ENCODE results near the gene SGCD.

SGCD gene

DNA sequence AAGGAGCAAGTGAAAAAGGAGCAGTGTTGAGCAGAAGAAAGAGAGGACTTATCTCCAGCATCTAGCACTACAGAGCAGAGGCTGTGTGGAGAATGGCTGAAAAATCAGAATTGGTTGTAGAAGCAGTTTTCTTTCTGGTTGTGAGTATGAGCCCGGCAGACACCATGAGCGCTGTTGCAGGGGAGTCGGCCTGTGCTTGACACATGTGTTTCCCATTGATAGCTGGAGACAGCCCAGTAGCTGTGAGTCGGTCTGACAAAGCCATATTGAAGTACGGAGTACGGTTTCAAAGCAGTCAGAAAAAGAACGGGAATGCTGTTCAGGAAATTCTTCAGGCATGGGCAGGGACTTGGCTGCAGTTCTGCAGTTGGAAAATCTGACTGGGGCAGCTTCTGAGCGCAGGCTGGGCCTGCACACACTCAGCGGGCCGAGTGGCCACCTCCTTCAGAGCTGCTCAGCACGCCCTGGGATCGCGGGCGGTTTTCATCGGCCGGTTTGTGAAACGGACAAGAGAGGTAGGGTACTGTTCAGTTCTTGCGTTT is at the start of gene SGCD:
Gene SGCD, plus strand, starts transcription at position 447 of the 542 bp plus-strand sequence.
- Histone ChIP-seq H3K9me3 (ENCODE audit: control insufficient read depth, insufficient read depth, low read length) (no peaks in the 10 kb centered on the region), H3K9ac (ENCODE audit: low read depth, low read length) (no peak within 1 kb of the TSS), H3K36me3 (ENCODE audit: insufficient read depth, low read length) (no peaks in the 10 kb centered on the region), H3K4me1 (ENCODE audit: insufficient read depth, low read length) (peaks cover 5% of the 10 kb centered on the region; the same call in 1 of the 2 replicates)

DNA sequence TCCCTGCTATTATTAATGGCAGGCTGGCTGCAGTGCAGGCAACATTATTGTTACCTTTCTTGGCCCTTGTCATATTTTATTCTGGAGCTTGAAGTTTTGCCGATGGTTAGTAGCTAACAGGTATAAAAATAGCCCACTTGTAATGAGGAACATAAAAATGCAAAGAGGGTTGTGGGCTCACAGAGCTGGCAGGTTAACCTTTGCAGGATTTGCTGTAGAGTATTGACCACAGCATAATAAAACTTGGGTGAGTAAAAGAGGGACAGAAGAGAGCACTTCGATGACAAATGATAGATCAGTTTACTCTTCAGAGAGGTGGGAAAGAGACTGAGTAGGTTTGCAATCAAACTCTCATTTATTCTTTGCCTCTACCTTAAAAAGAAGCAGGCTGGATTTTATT is 49.7 kb upstream of the SGCD start:
- H3K4me1 ChIP-seq (ENCODE audit: insufficient read depth, low read length): peaks cover 7% of the 10 kb centered on the region
- no peak overlapping the region for H3K9ac ChIP-seq (ENCODE audit: low read depth, low read length)
- no peaks in the 10 kb centered on the region for H3K9me3 ChIP-seq (ENCODE audit: control insufficient read depth, insufficient read depth, low read length)
- no peaks in the 10 kb centered on the region for H3K36me3 ChIP-seq (ENCODE audit: insufficient read depth, low read length)

DNA sequence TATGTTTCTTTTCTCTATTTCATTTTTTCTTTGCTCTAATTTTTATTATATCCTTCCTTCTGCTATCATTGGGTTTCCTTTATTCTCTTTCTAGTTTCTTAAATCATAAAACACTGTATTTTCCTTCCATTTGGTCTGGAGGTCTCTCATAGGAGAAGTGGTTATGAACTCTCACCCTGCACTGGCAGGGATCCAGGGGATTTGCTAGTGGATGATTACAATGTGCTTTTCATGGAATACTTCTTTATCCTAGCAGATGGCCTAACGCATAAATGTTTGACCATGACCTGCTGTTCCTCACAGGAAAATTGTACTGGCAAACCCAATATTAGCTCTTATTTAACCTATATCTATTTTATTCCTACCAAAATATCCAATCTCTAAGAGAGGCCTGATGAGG is 31.5 kb upstream of the SGCD start:
- Histone ChIP-seq H3K4me1 (ENCODE audit: insufficient read depth, low read length) (no peaks in the 10 kb centered on the region), H3K9ac (ENCODE audit: low read depth, low read length) (no peak overlapping the region)

DNA sequence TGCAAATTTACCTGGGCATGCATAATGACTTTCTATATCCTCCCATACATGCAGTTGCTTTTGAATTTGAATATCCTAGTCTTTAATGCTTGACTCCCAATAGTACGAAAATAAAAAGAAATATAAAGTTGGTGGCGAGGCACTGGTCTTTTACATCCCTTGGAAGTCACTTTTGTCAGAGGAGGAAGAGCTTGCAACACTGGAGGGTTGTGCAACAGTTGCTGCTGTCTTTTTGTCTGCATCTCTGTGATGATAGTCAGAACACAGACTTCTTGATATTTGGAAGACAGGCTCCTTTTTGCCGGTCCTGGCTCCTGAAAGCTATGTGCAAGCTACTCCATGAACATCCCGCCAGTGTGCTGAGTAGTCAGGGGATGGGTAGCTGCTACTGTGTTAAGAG is 16.8 kb upstream of the SGCD start:
- Histone ChIP-seq H3K4me1 (ENCODE audit: insufficient read depth, low read length) (no peaks in the 10 kb centered on the region), H3K9ac (ENCODE audit: low read depth, low read length) (no peak overlapping the region), H3K36me3 (ENCODE audit: insufficient read depth, low read length) (no peaks in the 10 kb centered on the region), H3K9me3 (ENCODE audit: control insufficient read depth, insufficient read depth, low read length) (no peaks in the 10 kb centered on the region)

More for the DNA sequence above, 31.5 kb upstream of the SGCD start:
- Histone ChIP-seq H3K36me3 (ENCODE audit: insufficient read depth, low read length) (no peaks in the 10 kb centered on the region), H3K9me3 (ENCODE audit: control insufficient read depth, insufficient read depth, low read length) (no peaks in the 10 kb centered on the region)

DNA sequence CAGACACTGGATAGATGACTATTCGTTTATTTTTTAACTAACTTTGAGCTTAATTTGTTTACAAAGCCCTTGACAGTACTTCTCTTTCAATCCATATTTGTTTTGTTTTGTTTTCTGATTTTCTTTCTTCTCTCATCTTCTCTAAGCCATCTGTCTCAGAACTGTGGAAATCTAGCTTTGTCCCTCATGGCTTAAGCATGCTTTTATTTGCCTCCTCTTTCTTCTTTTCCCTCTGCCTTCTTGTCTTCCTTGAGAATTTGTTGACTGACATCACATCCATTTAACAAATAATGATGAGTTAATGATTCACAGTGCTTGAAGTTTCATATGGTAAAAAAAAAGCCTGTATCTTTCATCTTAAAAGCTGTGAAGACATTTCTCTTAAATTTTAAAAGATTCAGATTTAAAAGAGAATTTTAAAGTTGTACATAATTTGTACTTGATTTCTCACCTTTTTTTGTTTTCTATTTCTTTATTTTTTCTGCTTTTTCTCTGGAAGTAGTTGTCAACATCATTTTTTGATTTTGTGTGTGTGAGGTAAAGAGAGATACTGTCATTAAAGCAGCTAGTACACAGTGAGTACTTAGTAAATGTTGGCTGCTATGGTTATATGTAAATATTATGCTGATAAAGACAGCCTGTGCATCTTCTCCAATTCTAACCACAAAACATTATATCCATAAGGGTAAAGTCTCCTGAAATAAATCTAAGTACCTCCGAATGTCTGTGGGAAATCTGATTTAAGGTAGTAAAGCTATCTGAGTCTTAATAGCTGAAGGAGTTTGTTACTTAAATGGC is 13.9 kb upstream of the SGCD start:
- Histone ChIP-seq H3K9me3 (ENCODE audit: control insufficient read depth, insufficient read depth, low read length) (no peaks in the 10 kb centered on the region), H3K4me1 (ENCODE audit: insufficient read depth, low read length) (no peaks in the 10 kb centered on the region), H3K9ac (ENCODE audit: low read depth, low read length) (no peak overlapping the region), H3K36me3 (ENCODE audit: insufficient read depth, low read length) (no peaks in the 10 kb centered on the region)

DNA sequence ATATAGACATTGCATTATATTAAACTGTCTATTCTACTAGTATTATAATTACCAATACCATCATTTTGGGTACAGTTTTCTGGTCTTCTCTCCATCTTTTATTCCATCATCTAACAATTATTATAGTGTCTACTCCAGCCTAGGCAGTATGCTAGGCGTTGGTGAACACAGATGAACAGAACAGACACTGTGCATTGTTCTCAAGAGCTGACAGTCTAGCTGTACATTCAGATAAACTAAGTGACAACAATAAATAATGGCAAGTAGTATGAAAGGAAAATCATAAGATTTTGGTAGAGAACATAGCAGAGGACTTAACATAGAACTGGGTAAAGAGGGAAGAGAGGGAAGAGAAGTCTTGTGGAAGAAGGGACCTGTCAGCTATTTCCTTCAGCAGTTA is 12.5 kb upstream of the SGCD start:
- Histone ChIP-seq H3K9ac (ENCODE audit: low read depth, low read length) (no peak overlapping the region), H3K9me3 (ENCODE audit: control insufficient read depth, insufficient read depth, low read length) (no peaks in the 10 kb centered on the region), H3K4me1 (ENCODE audit: insufficient read depth, low read length) (no peaks in the 10 kb centered on the region), H3K36me3 (ENCODE audit: insufficient read depth, low read length) (no peaks in the 10 kb centered on the region)

DNA sequence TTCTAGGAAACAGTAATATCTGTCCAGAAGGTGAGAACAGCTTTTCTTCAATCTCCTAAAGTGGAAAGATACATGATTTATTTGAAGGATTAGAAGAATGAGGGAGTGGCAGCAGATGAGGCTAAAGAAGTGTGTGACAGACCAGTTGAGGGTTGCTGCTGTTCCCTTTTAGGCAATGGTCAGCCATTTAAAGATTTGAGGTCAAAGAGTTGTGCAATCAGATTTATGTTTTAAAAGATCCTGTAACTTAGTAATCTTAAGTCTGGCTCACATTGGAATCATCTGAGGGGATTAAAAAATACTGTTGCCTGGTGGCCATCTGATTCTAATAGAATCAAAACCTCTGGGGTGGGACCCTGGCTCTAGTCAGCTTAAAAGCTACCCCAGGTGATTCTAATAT is 4.3 kb upstream of the SGCD start:
- Histone ChIP-seq H3K36me3 (ENCODE audit: insufficient read depth, low read length) (no peaks in the 10 kb centered on the region), H3K9ac (ENCODE audit: low read depth, low read length) (no peak overlapping the region), H3K9me3 (ENCODE audit: control insufficient read depth, insufficient read depth, low read length) (no peaks in the 10 kb centered on the region), H3K4me1 (ENCODE audit: insufficient read depth, low read length) (no peaks in the 10 kb centered on the region)

DNA sequence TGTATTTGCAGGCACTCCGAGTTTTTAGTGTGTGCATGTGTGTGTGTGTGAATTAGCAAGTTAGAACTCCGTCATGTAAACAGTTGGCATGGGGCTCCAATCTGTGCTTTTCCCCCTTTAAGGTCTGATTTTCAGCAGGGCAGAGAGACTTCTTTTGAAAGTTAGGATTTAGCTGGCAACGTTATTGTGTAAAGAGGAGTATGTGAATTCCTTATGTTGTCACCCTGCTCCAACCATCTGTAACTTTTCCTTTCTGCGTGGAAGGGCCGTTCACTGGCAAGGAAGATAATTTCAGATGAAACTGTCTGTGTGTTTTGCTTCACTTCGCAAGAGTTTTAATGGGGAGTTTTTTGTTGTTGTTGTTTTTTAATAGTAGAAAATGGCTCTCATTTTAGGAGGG is 332 bp downstream of the SGCD start:
- no peak overlapping the region for H3K9ac ChIP-seq (ENCODE audit: low read depth, low read length)
- no peaks in the 10 kb centered on the region for H3K9me3 ChIP-seq (ENCODE audit: control insufficient read depth, insufficient read depth, low read length)
- peaks cover 5% of the 10 kb centered on the region; the same call in 1 of the 2 replicates for H3K4me1 ChIP-seq (ENCODE audit: insufficient read depth, low read length)
- H3K36me3 ChIP-seq (ENCODE audit: insufficient read depth, low read length): no peaks in the 10 kb centered on the region

DNA sequence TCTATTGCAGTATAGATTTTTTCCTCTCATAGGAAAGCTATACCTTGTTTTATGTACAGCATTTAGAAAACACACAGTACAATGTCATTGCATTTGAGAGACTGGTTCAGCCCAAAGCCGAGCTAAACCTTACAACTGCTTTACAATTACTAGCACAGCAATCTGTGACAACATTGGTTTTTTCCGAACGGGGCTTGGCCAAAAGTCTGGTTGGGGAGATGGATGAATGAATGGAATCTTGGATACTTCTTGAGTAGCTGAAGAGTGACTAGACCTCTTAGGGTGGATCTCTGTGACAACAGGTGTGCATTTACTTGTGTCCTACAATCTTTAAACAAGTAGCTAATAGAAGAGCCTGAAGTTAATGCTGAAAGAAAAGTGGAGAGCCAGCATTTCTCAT is 1.2 kb downstream of the SGCD start:
- Histone ChIP-seq H3K36me3 (ENCODE audit: insufficient read depth, low read length) (no peaks in the 10 kb centered on the region), H3K9me3 (ENCODE audit: control insufficient read depth, insufficient read depth, low read length) (no peaks in the 10 kb centered on the region), H3K4me1 (ENCODE audit: insufficient read depth, low read length) (peaks cover 5% of the 10 kb centered on the region; the same call in 1 of the 2 replicates), H3K9ac (ENCODE audit: low read depth, low read length) (no peak overlapping the region)

DNA sequence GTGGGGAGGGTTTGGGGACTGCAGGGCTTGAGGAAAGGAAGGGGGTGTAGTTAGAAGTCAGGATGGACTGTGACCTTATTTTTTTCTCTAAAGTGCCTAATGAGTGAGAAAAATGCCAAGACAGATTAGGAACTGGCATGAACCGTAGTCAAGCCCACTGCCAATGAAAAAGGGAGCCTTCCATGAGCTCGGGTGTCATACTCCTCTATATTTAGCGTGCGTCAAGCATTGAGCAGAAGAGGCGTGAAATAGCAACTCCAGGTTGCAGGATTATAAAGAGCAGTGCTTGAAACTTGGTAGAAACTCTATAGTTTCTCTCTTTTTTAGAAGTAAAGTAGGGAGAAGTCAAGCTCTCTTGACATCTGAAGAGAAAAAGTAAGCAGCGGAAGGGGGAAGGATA is 1.8 kb downstream of the SGCD start:
- Histone ChIP-seq H3K4me1 (ENCODE audit: insufficient read depth, low read length) (peaks cover 5% of the 10 kb centered on the region; the same call in 1 of the 2 replicates), H3K9me3 (ENCODE audit: control insufficient read depth, insufficient read depth, low read length) (no peaks in the 10 kb centered on the region), H3K9ac (ENCODE audit: low read depth, low read length) (no peak overlapping the region), H3K36me3 (ENCODE audit: insufficient read depth, low read length) (no peaks in the 10 kb centered on the region)

DNA sequence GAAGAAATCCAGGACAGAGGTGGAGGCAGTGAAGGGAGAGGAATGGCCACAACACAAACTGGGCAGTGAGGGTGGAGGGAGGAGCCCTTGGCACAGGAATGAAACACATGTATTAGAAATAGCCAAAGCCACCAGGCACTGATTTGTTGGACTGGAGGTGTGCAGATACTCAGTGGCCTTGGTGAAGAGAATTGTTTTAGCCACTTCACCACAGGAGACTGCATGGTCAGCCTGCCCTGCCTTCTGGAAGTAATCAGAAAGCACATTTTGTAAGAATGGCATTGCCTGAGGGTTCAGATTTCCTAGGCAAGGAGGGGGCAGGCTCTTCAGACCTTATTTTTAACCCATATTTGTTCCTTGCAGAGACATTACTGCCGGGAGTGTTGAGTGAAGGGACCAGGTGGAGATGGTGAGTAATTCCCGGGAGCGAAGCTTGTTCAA is 2.2 kb downstream of the SGCD start:
- no peaks in the 10 kb centered on the region for H3K36me3 ChIP-seq (ENCODE audit: insufficient read depth, low read length)
- H3K9ac ChIP-seq (ENCODE audit: low read depth, low read length): no peak overlapping the region
- no peaks in the 10 kb centered on the region for H3K9me3 ChIP-seq (ENCODE audit: control insufficient read depth, insufficient read depth, low read length)
- peaks cover 5% of the 10 kb centered on the region; the same call in 1 of the 2 replicates for H3K4me1 ChIP-seq (ENCODE audit: insufficient read depth, low read length)

DNA sequence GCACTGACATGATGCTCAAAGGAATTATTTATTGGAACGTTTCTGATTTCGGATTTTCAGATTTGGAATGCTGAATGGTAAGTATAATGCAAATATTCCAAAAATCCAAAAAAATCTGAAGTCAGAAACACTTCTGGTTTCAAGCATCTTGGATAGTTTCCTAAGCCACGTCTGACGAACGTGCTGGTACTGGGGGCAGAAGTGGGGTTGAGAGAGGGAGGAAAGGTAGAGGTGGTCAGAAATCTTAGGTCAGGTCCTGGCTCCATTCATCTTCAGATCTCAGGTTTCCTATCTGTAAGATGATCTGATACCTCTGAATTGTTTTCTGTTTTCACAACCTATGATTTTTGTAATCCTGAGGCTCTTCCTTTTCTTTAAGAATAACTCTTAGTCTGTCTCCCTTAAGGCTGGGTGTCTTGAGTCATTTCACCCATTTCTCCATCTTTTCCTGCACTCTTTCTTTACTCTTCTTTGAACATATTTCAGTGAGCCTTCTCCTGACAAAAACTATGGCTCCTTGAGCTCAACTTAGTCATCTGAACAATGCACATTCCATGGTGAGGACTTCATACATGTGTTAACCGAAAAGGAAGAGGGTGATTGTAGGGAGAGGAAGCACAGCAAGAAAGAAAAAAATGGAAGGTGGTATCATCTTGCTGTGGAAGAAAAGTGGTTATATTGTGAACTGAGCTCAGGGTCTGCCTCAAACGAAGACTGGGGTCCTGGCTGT is 3.3 kb downstream of the SGCD start:
- H3K9ac ChIP-seq (ENCODE audit: low read depth, low read length): no peak overlapping the region
- H3K4me1 ChIP-seq (ENCODE audit: insufficient read depth, low read length): peaks cover 5% of the 10 kb centered on the region; the same call in 1 of the 2 replicates
- no peaks in the 10 kb centered on the region for H3K36me3 ChIP-seq (ENCODE audit: insufficient read depth, low read length)
- no peaks in the 10 kb centered on the region for H3K9me3 ChIP-seq (ENCODE audit: control insufficient read depth, insufficient read depth, low read length)

DNA sequence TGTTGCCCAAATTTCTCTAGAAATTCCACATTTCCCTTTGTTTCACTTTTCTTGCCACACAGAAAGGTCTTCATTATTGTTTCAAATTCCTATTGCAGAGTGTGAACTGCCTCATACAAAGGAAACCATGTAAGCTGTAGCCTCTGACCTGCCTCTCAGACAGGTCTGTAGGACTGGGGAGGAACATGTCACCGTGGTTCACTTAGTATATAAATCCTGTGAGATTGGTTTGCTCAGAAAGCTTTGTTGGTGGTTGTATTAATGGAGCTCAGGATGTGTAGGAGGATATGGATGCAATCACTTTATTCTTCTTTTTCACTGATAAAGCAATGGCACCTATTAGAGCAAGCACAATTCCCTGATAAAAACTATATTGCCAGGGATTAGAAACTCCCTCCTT is 4.2 kb downstream of the SGCD start:
- H3K9ac ChIP-seq (ENCODE audit: low read depth, low read length): no peak overlapping the region
- H3K9me3 ChIP-seq (ENCODE audit: control insufficient read depth, insufficient read depth, low read length): no peaks in the 10 kb centered on the region
- no peaks in the 10 kb centered on the region for H3K36me3 ChIP-seq (ENCODE audit: insufficient read depth, low read length)
- peaks cover 5% of the 10 kb centered on the region; the same call in 1 of the 2 replicates for H3K4me1 ChIP-seq (ENCODE audit: insufficient read depth, low read length)

DNA sequence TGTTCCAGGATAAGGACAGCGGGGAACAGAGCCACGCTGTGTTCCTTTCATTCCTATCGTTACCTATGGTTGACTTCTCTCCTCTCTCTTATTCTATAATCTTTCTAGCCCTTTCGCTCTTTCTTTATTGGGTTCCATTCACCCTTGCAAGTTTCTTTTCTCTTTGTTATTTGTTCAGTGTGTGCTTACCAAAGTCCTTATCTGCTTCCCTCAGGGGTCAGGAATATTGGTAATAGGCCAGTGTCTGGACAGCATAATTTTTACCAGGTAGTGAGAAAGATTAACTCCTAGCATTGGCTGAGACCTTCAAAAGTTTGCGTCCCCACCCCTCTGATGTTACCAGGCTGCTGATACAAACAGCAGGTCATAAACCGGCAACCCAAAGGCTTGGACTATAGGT is 4.9 kb downstream of the SGCD start:
- Histone ChIP-seq H3K9me3 (ENCODE audit: control insufficient read depth, insufficient read depth, low read length) (no peaks in the 10 kb centered on the region), H3K9ac (ENCODE audit: low read depth, low read length) (no peak overlapping the region), H3K36me3 (ENCODE audit: insufficient read depth, low read length) (no peaks in the 10 kb centered on the region), H3K4me1 (ENCODE audit: insufficient read depth, low read length) (peaks cover 5% of the 10 kb centered on the region; the same call in 1 of the 2 replicates)
